Colonic mucosa (tissue), 4 donors: ENCODE measurements around the gene GNAO1. TPM values are rescaled to one million over a fixed set of nuclear protein-coding genes. Genes with fewer than 3 reads are reported as not detected.
A peak's percentile ranks its signal among the peaks of the same experiment; 100 is the strongest.

Experiments
- DNase-seq: peaks from one replicate; pipeline ENCODE4 v3.0.0-alpha.2; 2020
- H3K27ac ChIP-seq: fragments of 200-600 bp; one replicate; pipeline ENCODE4 v1.8.0; 2021
- H3K27me3 ChIP-seq: fragments of 200-600 bp; one replicate; pipeline ENCODE4 v1.8.0; 2021
- H3K36me3 ChIP-seq: fragments of 200-600 bp; one replicate; pipeline ENCODE4 v1.8.0; 2021
- H3K4me1 ChIP-seq: fragments of 200-600 bp; one replicate; pipeline ENCODE4 v1.8.0; 2021; ENCODE audit warnings: mild to moderate bottlenecking
- H3K4me3 ChIP-seq: fragments of 200-600 bp; one replicate; pipeline ENCODE4 v1.8.0; 2021
- H3K9ac ChIP-seq, 2 donors: one replicate each; pipeline ENCODE4 v1.7.0; 2013; ENCODE audit warnings: control low read depth in 2 of 2, low read depth in 2 of 2, low read length in 2 of 2
- H3K9me3 ChIP-seq: fragments of 200-600 bp; one replicate; pipeline ENCODE4 v1.8.0; 2021
- CTCF ChIP-seq: fragments of 200-600 bp; IDR thresholded peaks from one replicate; pipeline ENCODE4 v1.8.0; 2022; ENCODE audit warnings: antibody characterized with exemption, mild to moderate bottlenecking
- intact Hi-C: fragments of 100-400 bp; cut with DNase I; formaldehyde crosslinking; loops from one replicate; pipeline ENCODE4 v1.14.1; 2022
- total RNA-seq, 2 donors: library from RNA; stranded (reverse); fragmentation: NEBNext Ultra II Directional in 1 of 2; extraction: Animal tissue kit (Norgen Biotek cat#: 25700) in 1 of 2; gene quantifications; one replicate each; pipeline ENCODE4 v1.2.1, GENCODE V29; 2021
- donor health status: healthy.
- donor health status: DM: no; HTN: no; CAD: no.
- donor health status: DM: no; HTN: no; CAD: no.

GNAO1 gene
- total RNA-seq, 2 donors from 2014 or later: 1.7 to 10.8 TPM

GRCh38 chr16:56356276-56357240 lies 165.3 kb downstream of the GNAO1 start:
- peak overlapping the region; percentile 24 for H3K4me3 ChIP-seq
- H3K27me3 ChIP-seq: no peaks in the 10 kb centered on the region
- peak; percentile 78 for DNase-seq
- H3K9ac ChIP-seq: peak overlapping the region in 1 of 2 donors; percentile 40
- no peaks in the 10 kb centered on the region for H3K9me3 ChIP-seq
- intact Hi-C loops: no loop called here
- no peaks in the 10 kb centered on the region for H3K36me3 ChIP-seq
- no peak overlapping the region for H3K27ac ChIP-seq
- H3K4me1 ChIP-seq: peaks cover 4% of the 10 kb centered on the region
- peak; percentile 90 for TF ChIP-seq CTCF

GRCh38 chr16:56357241-56357764 lies 166.0 kb downstream of the GNAO1 start:
- Histone ChIP-seq H3K9ac (no peak overlapping the region), H3K4me3 (peak overlapping the region; percentile 24), H3K4me1 (peaks cover 4% of the 10 kb centered on the region), H3K9me3 (no peaks in the 10 kb centered on the region), H3K36me3 (peaks cover 5% of the 10 kb centered on the region), H3K27ac (no peak overlapping the region), H3K27me3 (no peaks in the 10 kb centered on the region)
- no peak for DNase-seq
- intact Hi-C loops: no loop called here
- no peak for TF ChIP-seq CTCF

DNA sequence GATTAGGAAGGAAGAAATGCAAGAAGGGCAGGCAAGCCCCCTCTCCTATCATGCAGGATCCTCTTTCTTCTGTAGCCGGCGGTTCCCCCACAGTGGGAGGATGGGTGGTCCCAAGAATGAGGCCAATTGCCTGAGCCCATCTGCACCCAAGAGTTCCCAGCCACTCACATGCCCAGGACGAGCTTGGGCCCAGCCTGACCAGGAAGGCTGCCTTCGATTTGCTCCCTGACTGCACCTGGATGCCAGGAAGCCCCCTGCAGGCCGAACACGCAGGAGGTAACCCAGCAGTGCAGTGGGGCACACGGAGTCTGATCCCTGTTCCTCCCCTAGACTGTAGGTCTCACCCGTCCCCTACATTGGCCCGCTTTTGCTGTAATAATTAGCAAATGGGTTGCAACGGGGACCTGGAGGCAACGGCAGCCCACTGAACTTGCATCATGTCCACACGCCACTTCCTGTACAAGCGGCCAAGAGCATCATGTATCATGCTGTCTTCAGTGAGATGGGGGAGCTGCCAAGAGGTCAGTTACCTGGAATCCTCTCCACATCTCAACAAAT lies 166.6 kb downstream of the GNAO1 start:
- Histone ChIP-seq H3K27me3 (no peaks in the 10 kb centered on the region), H3K9me3 (no peaks in the 10 kb centered on the region), H3K4me1 (peaks cover 4% of the 10 kb centered on the region), H3K9ac (no peak overlapping the region), H3K36me3 (peaks cover 6% of the 10 kb centered on the region), H3K27ac (no peak overlapping the region), H3K4me3 (no peak overlapping the region)
- no peak for TF ChIP-seq CTCF
- DNase-seq: no peak
- intact Hi-C loops: no loop called here

DNA sequence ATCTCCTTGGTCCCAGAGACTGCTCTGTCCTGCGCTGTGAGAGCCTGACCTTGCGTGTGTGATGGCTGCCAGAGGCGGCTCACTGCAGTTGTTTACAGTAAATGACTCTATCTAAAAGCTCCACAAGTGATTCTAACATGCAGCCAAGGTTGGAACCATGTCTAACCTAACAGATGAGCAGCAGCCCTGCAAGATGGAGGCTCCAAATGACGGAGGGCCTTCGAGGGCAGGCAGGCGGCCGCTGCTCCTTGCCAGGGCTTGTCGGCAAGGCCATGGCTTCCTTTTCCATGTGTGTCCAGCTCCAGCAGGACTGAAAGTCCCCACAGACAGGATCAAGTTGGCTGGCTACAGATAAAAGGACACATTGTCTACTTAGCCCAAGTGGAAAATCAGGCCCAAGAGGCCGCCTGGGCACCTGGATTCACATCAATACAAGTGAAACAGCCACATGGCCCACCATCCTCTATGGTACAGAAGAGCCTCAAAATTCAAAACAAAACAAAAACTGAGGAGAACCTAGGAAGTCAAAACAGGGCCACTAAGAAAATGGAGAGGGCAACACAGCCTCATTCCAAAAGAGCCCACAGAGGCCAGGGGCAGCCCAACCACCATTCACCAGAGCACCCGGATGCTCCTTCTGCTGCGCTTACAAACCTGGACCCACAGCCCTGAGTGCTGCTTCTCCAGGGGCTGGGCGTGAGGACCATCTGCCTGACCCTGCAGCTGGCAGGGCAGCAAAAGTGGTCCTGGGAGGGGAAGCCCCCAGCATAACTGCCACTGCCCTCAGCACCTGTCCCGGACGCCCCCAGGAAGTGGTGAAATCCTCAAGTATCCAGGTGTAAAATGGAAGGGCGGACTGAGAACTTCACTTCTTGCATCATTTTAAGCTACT lies 169.1 kb downstream of the GNAO1 start:
- H3K27ac ChIP-seq: no peak overlapping the region
- no peak for TF ChIP-seq CTCF
- H3K9ac ChIP-seq: no peak overlapping the region
- peaks cover 6% of the 10 kb centered on the region for H3K36me3 ChIP-seq
- intact Hi-C loops: no loop called here
- peaks cover 4% of the 10 kb centered on the region for H3K4me1 ChIP-seq
- no peak overlapping the region for H3K4me3 ChIP-seq
- H3K27me3 ChIP-seq: no peaks in the 10 kb centered on the region
- DNase-seq: no peak
- H3K9me3 ChIP-seq: no peaks in the 10 kb centered on the region
